GM23338 (cell line): ENCODE measurements around the gene TADA2A. TPM values are rescaled to one million over a fixed set of nuclear protein-coding genes. Genes with fewer than 3 reads are reported as not detected.

ENCODE experiments used
- ATAC-seq: fragments of 200-7000 bp; cut with Tn5 transposase; 3 replicates; pipeline ENCODE4 v1.9.1; 2020
- DNase-seq: peaks from one replicate; pipeline ENCODE4 v3.0.0-alpha.2; 2015; ENCODE audit warnings: low spot score
- H2AFZ ChIP-seq: fragments of 200-600 bp; sonication (generic); 2 replicates; pipeline ENCODE4 v1.8.0; 2016; ENCODE audit warnings: antibody characterized with exemption, mild to moderate bottlenecking, moderate library complexity
- H3F3A ChIP-seq: fragments of 200-600 bp; sonication (generic); replicated peaks from 2 replicates; pipeline ENCODE4 v1.8.0; 2017; ENCODE audit warnings: antibody characterized with exemption, mixed run types, low read depth
- H3K27ac ChIP-seq: fragments of 200-600 bp; sonication (generic); 2 replicates; pipeline ENCODE4 v1.6.1; 2016; ENCODE audit warnings: low read depth
- H3K27me3 ChIP-seq: fragments of 200-600 bp; sonication (generic); 2 replicates; pipeline ENCODE4 v1.8.0; 2016; ENCODE audit warnings: mild to moderate bottlenecking, mixed run types, moderate library complexity; ENCODE audit not compliant: insufficient read depth
- H3K36me3 ChIP-seq: fragments of 200-600 bp; sonication (generic); 2 replicates; pipeline ENCODE4 v1.8.0; 2016; ENCODE audit warnings: mild to moderate bottlenecking; ENCODE audit not compliant: insufficient read depth
- H3K4me1 ChIP-seq: fragments of 200-600 bp; sonication (generic); 2 replicates; pipeline ENCODE4 v1.8.0; 2016; ENCODE audit warnings: mild to moderate bottlenecking, moderate library complexity; ENCODE audit not compliant: insufficient read depth
- H3K4me2 ChIP-seq: fragments of 200-600 bp; sonication (generic); 2 replicates; pipeline ENCODE4 v1.7.1; 2017; ENCODE audit warnings: mixed run types
- H3K4me3 ChIP-seq: fragments of 200-600 bp; sonication (generic); 2 replicates; pipeline ENCODE4 v1.6.1; 2016; ENCODE audit warnings: mixed run types
- H3K79me2 ChIP-seq: fragments of 200-600 bp; sonication (generic); replicated peaks from 2 replicates; pipeline ENCODE4 v1.8.0; 2017; ENCODE audit warnings: mild to moderate bottlenecking; ENCODE audit not compliant: insufficient read depth
- H3K9me2 ChIP-seq: fragments of 200-600 bp; sonication (generic); 2 replicates; pipeline ENCODE4 v1.8.0; 2017; ENCODE audit not compliant: insufficient read depth
- H4K20me1 ChIP-seq: fragments of 200-600 bp; sonication (generic); replicated peaks from 2 replicates; pipeline ENCODE4 v1.8.0; 2017; ENCODE audit warnings: mild to moderate bottlenecking; ENCODE audit not compliant: insufficient read depth
- H3K27ac Mint-ChIP-seq: 2 replicates; pipeline ENCODE4 v1.8.0; 2020; ENCODE audit warnings: inconsistent platforms, mild to moderate bottlenecking, moderate library complexity, mixed read lengths
- H3K27me3 Mint-ChIP-seq: 3 replicates; pipeline ENCODE4 v1.8.0; 2022; ENCODE audit warnings: low read depth, mild to moderate bottlenecking, moderate library complexity, mixed read lengths, inconsistent platforms; ENCODE audit not compliant: insufficient read depth, poor library complexity
- H3K36me3 Mint-ChIP-seq: 3 replicates; pipeline ENCODE4 v1.8.0; 2021; ENCODE audit warnings: low read depth, mild to moderate bottlenecking, inconsistent platforms, moderate library complexity, mixed read lengths
- H3K4me1 Mint-ChIP-seq: 3 replicates; pipeline ENCODE4 v1.8.0; 2020; ENCODE audit warnings: mild to moderate bottlenecking, inconsistent platforms, mixed read lengths
- H3K4me3 Mint-ChIP-seq: 3 replicates; pipeline ENCODE4 v1.8.0; 2021; ENCODE audit warnings: moderate library complexity, mild to moderate bottlenecking, inconsistent platforms, mixed read lengths
- H3K9me3 Mint-ChIP-seq: 3 replicates; pipeline ENCODE4 v1.8.0; 2020; ENCODE audit warnings: moderate library complexity, mild to moderate bottlenecking, inconsistent platforms, mixed read lengths
- CREB1 ChIP-seq: fragments of 250-450 bp; sonication (Bioruptor Pico); IDR thresholded peaks from 2 replicates; pipeline ENCODE4 v1.5.0; 2020; ENCODE audit warnings: low read depth, mild to moderate bottlenecking, moderate library complexity
- EZH2 ChIP-seq: fragments of 200-600 bp; sonication (generic); IDR thresholded peaks from one replicate; pipeline ENCODE4 v1.8.0; 2017; ENCODE audit warnings: antibody characterized with exemption, mild to moderate bottlenecking, low read depth; ENCODE audit not compliant: unreplicated experiment
- EZH2phosphoT487 ChIP-seq: fragments of 200-600 bp; sonication (generic); IDR thresholded peaks from one replicate; pipeline ENCODE4 v1.8.1; 2018; ENCODE audit warnings: antibody characterized with exemption; ENCODE audit not compliant: unreplicated experiment
- JUNB ChIP-seq: IDR thresholded peaks from one replicate; pipeline ENCODE4 v1.6.1; 2016; ENCODE audit warnings: antibody characterized with exemption; ENCODE audit not compliant: unreplicated experiment
- NANOG ChIP-seq: IDR thresholded peaks from 2 replicates; pipeline ENCODE4 v1.6.1; 2016; ENCODE audit warnings: antibody characterized with exemption, borderline replicate concordance
- POLR2AphosphoS5 ChIP-seq: IDR thresholded peaks from 2 replicates; pipeline ENCODE4 v1.6.1; 2016; ENCODE audit warnings: antibody characterized with exemption, low read depth
- STAT1 ChIP-seq: IDR thresholded peaks from one replicate; pipeline ENCODE4 v1.6.1; 2016; ENCODE audit warnings: antibody characterized with exemption; ENCODE audit not compliant: unreplicated experiment
- ZNF114 ChIP-seq: fragments of 250-450 bp; sonication (Bioruptor Pico); IDR thresholded peaks from 2 replicates; pipeline ENCODE4 v1.5.0; 2020; ENCODE audit warnings: mild to moderate bottlenecking, moderate library complexity
- ZNF331 ChIP-seq: fragments of 250-450 bp; sonication (Bioruptor Pico); IDR thresholded peaks from 2 replicates; pipeline ENCODE4 v1.5.0; 2020; ENCODE audit warnings: low read depth, mild to moderate bottlenecking, moderate library complexity
- polyA plus RNA-seq: library from polyadenylated mRNA; unstranded; fragments of >200 nt; fragmentation: Nextera tagmentation; extraction: Ambion mirVana; gene quantifications from 2 replicates; pipeline ENCODE4 v1.2.1, GENCODE V29; 2016
- total RNA-seq: library from RNA; depleted of rRNA; stranded (reverse); fragments of >200 nt; shearing (Covaris generic); gene quantifications from 2 replicates; pipeline ENCODE4 v1.2.3, GENCODE V29; 2014
- TF ChIP-seq, protein P1 (sequence below): fragments of 250-450 bp; sonication (Bioruptor Pico); IDR thresholded peaks from 2 replicates; pipeline ENCODE4 v1.5.0; 2020; ENCODE audit warnings: mild to moderate bottlenecking, moderate library complexity
- TF ChIP-seq, protein P2 (sequence below), 2 experiments: fragments of 200-600 bp in 1 of 2; sonication (generic) in 1 of 2; conservative IDR thresholded peaks; 2 replicates each; pipeline versions ENCODE4 v1.5.1 to v1.6.1; 2016 to 2017; ENCODE audit warnings: antibody characterized with exemption in 2 of 2, low read depth in 2 of 2, mild to moderate bottlenecking in 2 of 2, moderate library complexity in 1 of 2
- TF ChIP-seq, protein P3 (sequence below): IDR thresholded peaks from 2 replicates; pipeline ENCODE4 v1.6.1; 2016; ENCODE audit warnings: antibody characterized with exemption
- TF ChIP-seq, protein P4 (sequence below): IDR thresholded peaks from one replicate; pipeline ENCODE4 v1.6.1; 2018; ENCODE audit warnings: antibody characterized with exemption; ENCODE audit not compliant: unreplicated experiment

Gene TADA2A
- total and polyA plus RNA-seq, 2 experiments from 2014 or later: 14.5 to 17.1 TPM

DNA sequence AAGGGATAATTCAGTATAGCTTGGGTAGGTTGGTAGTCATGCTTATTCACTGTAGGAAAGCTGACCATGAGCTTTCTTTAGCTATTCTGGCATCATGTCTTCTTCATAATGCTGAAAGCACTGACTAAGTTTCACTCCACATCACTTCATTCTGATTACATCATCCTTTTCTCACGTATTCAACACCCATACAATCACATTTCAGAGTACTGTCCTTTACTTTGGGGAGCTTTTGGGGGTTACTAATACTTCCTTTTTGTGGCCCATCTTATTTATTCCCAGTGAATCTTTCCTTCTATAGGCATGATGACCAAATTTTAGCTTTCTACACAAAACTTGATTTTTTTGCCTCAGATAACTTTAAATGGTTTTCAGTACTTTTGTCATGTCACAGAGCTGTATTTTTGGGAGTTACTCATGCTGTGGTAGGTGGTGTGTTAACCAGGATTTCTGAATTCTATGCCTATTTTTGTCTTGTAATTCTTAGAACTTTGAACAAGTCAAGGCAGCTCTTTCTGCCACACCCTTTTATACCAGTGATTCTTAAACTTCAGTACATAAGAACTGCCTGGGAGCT is 23.5 kb downstream of the TADA2A start:
- Histone ChIP-seq H3K4me1 (no peaks in the 10 kb centered on the region), H3F3A (no peaks in the 10 kb centered on the region), H3K27ac (peak overlapping the region; percentile 58), H2AFZ (no peak overlapping the region), H3K36me3 (peaks cover 12% of the 10 kb centered on the region), H3K9me2 (no peaks in the 10 kb centered on the region), H3K27me3 (no peaks in the 10 kb centered on the region), H3K79me2 (no peaks in the 10 kb centered on the region), H3K4me3 (no peak overlapping the region), H3K4me2 (no peak overlapping the region), H4K20me1 (0 out of 2 replicates have a peak, but pooled peaks cover 3% of the 10 kb centered on the region)
- no peaks in the 10 kb centered on the region for H3K9me3 Mint-ChIP-seq
- peaks cover 32% of the 10 kb centered on the region for H3K36me3 Mint-ChIP-seq
- no peaks in the 10 kb centered on the region for H3K4me1 Mint-ChIP-seq
- no peak for TF ChIP-seq NANOG
- no peak for TF ChIP-seq EZH2
- TF ChIP-seq, protein P1, sequence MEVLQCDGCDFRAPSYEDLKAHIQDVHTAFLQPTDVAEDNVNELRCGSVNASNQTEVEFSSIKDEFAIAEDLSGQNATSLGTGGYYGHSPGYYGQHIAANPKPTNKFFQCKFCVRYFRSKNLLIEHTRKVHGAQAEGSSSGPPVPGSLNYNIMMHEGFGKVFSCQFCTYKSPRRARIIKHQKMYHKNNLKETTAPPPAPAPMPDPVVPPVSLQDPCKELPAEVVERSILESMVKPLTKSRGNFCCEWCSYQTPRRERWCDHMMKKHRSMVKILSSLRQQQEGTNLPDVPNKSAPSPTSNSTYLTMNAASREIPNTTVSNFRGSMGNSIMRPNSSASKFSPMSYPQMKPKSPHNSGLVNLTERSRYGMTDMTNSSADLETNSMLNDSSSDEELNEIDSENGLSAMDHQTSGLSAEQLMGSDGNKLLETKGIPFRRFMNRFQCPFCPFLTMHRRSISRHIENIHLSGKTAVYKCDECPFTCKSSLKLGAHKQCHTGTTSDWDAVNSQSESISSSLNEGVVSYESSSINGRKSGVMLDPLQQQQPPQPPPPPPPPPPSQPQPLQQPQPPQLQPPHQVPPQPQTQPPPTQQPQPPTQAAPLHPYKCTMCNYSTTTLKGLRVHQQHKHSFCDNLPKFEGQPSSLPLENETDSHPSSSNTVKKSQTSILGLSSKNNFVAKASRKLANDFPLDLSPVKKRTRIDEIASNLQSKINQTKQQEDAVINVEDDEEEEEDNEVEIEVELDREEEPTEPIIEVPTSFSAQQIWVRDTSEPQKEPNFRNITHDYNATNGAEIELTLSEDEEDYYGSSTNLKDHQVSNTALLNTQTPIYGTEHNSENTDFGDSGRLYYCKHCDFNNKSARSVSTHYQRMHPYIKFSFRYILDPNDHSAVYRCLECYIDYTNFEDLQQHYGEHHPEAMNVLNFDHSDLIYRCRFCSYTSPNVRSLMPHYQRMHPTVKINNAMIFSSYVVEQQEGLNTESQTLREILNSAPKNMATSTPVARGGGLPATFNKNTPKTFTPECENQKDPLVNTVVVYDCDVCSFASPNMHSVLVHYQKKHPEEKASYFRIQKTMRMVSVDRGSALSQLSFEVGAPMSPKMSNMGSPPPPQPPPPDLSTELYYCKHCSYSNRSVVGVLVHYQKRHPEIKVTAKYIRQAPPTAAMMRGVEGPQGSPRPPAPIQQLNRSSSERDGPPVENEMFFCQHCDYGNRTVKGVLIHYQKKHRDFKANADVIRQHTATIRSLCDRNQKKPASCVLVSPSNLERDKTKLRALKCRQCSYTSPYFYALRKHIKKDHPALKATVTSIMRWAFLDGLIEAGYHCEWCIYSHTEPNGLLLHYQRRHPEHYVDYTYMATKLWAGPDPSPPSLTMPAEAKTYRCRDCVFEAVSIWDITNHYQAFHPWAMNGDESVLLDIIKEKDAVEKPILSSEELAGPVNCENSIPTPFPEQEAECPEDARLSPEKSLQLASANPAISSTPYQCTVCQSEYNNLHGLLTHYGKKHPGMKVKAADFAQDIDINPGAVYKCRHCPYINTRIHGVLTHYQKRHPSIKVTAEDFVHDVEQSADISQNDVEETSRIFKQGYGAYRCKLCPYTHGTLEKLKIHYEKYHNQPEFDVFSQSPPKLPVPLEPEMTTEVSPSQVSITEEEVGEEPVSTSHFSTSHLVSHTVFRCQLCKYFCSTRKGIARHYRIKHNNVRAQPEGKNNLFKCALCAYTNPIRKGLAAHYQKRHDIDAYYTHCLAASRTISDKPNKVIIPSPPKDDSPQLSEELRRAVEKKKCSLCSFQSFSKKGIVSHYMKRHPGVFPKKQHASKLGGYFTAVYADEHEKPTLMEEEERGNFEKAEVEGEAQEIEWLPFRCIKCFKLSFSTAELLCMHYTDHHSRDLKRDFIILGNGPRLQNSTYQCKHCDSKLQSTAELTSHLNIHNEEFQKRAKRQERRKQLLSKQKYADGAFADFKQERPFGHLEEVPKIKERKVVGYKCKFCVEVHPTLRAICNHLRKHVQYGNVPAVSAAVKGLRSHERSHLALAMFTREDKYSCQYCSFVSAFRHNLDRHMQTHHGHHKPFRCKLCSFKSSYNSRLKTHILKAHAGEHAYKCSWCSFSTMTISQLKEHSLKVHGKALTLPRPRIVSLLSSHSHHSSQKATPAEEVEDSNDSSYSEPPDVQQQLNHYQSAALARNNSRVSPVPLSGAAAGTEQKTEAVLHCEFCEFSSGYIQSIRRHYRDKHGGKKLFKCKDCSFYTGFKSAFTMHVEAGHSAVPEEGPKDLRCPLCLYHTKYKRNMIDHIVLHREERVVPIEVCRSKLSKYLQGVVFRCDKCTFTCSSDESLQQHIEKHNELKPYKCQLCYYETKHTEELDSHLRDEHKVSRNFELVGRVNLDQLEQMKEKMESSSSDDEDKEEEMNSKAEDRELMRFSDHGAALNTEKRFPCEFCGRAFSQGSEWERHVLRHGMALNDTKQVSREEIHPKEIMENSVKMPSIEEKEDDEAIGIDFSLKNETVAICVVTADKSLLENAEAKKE: no peak
- no peak for TF ChIP-seq EZH2phosphoT487
- TF ChIP-seq, protein P2, sequence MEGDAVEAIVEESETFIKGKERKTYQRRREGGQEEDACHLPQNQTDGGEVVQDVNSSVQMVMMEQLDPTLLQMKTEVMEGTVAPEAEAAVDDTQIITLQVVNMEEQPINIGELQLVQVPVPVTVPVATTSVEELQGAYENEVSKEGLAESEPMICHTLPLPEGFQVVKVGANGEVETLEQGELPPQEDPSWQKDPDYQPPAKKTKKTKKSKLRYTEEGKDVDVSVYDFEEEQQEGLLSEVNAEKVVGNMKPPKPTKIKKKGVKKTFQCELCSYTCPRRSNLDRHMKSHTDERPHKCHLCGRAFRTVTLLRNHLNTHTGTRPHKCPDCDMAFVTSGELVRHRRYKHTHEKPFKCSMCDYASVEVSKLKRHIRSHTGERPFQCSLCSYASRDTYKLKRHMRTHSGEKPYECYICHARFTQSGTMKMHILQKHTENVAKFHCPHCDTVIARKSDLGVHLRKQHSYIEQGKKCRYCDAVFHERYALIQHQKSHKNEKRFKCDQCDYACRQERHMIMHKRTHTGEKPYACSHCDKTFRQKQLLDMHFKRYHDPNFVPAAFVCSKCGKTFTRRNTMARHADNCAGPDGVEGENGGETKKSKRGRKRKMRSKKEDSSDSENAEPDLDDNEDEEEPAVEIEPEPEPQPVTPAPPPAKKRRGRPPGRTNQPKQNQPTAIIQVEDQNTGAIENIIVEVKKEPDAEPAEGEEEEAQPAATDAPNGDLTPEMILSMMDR (conservative IDR thresholded peaks at IDR 0.05; ENCODE audit: low read depth in 2 of 2): no peak
- TF ChIP-seq, protein P3, sequence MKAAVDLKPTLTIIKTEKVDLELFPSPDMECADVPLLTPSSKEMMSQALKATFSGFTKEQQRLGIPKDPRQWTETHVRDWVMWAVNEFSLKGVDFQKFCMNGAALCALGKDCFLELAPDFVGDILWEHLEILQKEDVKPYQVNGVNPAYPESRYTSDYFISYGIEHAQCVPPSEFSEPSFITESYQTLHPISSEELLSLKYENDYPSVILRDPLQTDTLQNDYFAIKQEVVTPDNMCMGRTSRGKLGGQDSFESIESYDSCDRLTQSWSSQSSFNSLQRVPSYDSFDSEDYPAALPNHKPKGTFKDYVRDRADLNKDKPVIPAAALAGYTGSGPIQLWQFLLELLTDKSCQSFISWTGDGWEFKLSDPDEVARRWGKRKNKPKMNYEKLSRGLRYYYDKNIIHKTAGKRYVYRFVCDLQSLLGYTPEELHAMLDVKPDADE: no peak
- TF ChIP-seq STAT1: no peak
- TF ChIP-seq CREB1 (CRISPR knock-in tag): no peak
- no peak for TF ChIP-seq JUNB
- TF ChIP-seq, protein P4, sequence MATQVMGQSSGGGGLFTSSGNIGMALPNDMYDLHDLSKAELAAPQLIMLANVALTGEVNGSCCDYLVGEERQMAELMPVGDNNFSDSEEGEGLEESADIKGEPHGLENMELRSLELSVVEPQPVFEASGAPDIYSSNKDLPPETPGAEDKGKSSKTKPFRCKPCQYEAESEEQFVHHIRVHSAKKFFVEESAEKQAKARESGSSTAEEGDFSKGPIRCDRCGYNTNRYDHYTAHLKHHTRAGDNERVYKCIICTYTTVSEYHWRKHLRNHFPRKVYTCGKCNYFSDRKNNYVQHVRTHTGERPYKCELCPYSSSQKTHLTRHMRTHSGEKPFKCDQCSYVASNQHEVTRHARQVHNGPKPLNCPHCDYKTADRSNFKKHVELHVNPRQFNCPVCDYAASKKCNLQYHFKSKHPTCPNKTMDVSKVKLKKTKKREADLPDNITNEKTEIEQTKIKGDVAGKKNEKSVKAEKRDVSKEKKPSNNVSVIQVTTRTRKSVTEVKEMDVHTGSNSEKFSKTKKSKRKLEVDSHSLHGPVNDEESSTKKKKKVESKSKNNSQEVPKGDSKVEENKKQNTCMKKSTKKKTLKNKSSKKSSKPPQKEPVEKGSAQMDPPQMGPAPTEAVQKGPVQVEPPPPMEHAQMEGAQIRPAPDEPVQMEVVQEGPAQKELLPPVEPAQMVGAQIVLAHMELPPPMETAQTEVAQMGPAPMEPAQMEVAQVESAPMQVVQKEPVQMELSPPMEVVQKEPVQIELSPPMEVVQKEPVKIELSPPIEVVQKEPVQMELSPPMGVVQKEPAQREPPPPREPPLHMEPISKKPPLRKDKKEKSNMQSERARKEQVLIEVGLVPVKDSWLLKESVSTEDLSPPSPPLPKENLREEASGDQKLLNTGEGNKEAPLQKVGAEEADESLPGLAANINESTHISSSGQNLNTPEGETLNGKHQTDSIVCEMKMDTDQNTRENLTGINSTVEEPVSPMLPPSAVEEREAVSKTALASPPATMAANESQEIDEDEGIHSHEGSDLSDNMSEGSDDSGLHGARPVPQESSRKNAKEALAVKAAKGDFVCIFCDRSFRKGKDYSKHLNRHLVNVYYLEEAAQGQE: no peak
- TF ChIP-seq POLR2AphosphoS5: no peak
- no peak for TF ChIP-seq ZNF331 (CRISPR knock-in tag)
- no peak for TF ChIP-seq ZNF114
- no peak overlapping the region for H3K4me3 Mint-ChIP-seq
- no peak for ATAC-seq
- no peak for DNase-seq
- peak overlapping the region; percentile 76 for H3K27ac Mint-ChIP-seq
- no peaks in the 10 kb centered on the region for H3K27me3 Mint-ChIP-seq
